Gastroesophageal sphincter (tissue), 3 donors: ENCODE measurements around the gene MORF4L1.

Experiments used
- CTCF ChIP-seq, 4 experiments: fragments of 200-600 bp in 2 of 4; fragments of 450-650 bp in 2 of 4; sonication (generic) in 1 of 4; IDR thresholded peaks; one replicate each; pipeline ENCODE4 v1.5.1; 2017 to 2019; ENCODE audit warnings: antibody characterized with exemption in 4 of 4, mild to moderate bottlenecking in 2 of 4, moderate library complexity in 2 of 4
- EP300 ChIP-seq: sonication (generic); formaldehyde crosslinking; IDR thresholded peaks from one replicate; pipeline ENCODE4 v1.6.1; 2017; ENCODE audit warnings: antibody characterized with exemption, mild to moderate bottlenecking

- TF ChIP-seq CTCF (IDR thresholded peaks at IDR 0.05), result no peak
- TF ChIP-seq EP300, result no peak
These were observed 31.3 kb upstream of the MORF4L1 start for GRCh38 chr15:78841376-78841706.
